HG02852 (cell line): Measurements from ENCODE around the gene GPC4.
"Not testable (repeated sequence)": the region's sequence is repeated elsewhere in the genome, so short reads cannot be mapped to it uniquely, and the experiment has no call there.

ENCODE experiments used
- ATAC-seq: cut with Tn5 transposase; IDR thresholded peaks from one replicate; pipeline ENCODE4 v1.9.1; 2021; ENCODE audit warnings: mild to moderate bottlenecking, moderate library complexity; ENCODE audit not compliant: unreplicated experiment

GPC4 gene

DNA sequence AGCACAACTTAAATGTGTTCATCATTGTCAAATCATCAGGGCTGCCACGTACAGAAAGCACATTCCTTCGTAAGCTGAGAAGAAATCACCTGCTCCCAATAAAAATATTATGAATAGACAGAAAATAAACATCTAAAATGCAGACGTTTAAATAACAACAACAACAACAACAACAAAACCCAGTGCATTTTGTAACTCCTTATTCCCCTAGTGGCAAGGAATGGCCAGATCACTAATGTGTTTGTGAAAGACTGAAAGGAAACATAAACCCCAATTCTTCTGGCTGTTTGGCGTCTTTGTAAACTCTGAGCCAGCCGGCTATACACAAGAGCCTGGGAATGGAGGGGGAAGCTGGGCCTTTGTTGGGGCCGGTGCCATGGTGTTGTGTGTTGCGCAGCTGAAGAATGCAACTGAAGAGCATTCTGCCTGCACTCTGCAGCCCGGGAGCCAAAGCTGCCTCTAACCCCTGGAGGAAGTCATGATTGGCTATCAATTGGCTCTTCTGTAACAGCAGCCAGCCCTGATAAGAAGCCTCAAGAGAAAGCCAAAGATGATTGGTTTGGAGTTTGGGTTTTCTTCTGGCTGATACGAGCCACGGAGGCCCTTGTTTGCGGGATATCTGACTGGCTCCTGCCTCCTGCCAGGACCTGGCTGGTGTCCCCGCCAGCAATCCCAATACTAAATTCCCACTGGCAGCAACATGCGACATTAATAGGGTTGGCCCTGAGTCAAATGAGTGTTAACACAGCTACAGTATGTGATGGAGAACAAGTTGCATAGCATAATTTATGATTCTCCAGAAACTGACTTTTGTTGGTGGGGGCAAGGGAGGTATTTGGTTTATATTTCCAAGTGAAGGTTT lies 107.4 kb downstream of the GPC4 start:
- ATAC-seq: no peak

DNA sequence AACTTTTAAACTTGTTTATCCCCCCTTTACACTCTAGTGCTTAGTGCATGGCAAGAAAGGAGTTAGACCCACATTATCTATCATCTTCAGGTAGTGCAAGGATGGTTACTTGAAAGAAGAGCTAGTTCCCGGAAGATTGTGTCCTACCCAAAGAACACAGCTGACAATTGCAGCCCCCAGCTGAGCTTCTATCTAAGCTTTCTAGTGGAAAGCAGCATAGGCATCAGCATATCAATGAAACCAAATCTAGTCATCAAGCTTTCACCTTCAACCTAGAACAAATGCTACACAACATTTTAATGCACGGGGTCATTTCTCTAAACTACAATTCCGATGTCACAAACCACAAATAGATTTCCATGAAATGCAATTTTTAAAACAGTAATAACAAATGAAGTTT lies 108.2 kb downstream of the GPC4 start:
- ATAC-seq: no peak

DNA sequence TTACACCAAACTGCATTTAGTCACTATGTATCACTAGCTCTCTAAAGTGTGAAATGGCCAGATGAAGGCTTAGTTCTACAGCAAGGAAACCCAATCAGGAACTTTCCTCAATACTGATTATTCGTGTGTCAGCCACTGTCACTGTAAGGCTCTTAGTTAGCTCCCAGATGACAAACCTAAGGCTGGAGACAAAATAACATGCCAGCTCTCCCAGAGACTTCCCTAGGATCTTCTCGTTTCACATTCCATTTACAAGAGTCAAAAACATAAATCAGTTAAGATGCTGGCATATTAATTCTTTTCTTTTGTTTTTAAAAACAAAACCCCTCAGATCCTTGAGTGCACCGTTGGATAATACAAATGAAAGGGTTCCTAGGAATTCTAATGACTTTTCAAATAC lies 109.0 kb downstream of the GPC4 start:
- no peak for ATAC-seq

DNA sequence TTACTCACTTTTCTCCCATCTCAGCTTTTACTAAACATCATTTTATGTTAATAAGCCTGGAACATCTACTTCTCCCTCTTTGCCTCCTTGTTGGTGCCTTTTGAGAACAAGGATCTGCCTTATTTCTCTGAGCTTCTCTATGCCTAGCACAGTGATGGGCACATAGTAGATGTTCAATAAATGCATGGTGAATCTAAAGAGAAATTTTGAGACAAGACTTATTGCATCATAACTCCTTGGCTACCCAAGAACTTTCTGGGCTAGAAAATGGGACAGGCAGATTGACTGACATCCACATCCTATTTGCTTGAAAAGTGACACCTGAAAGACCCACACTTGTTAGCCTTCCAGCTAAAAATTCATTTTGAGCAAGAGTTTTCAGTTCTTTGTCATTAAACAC lies 109.9 kb downstream of the GPC4 start:
- ATAC-seq: no peak

DNA sequence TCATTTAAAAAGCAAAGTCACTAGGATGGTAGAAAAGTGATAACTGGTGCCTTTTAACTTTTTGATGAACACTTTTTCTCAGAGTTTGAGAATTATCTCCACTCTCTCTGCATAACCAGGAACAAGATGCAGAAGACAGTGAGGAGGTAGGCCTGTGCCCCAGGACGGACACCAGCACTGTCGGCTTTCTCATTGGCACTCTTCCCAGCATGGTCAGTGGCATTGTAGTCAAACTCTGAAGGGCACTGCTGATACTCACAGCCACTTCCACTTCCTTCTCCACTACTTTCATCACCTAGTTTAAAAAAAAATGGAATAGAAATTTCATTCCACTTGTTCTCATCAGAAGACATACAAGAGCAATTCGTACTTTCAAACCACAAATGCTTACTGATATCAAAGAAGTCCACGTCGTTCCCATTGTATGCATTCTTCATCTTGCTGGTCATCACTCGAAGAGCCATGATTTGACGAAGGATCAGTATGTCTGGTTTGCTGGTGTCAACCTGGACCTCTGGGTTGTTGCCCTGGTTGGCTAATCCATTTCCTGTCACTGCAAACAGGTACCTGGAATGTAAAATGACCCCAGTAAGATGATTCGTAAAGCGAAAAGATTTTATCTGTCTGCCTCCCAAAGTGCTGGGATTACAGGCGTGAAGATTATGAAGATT lies 112.4 kb downstream of the GPC4 start:
- ATAC-seq: no peak

DNA sequence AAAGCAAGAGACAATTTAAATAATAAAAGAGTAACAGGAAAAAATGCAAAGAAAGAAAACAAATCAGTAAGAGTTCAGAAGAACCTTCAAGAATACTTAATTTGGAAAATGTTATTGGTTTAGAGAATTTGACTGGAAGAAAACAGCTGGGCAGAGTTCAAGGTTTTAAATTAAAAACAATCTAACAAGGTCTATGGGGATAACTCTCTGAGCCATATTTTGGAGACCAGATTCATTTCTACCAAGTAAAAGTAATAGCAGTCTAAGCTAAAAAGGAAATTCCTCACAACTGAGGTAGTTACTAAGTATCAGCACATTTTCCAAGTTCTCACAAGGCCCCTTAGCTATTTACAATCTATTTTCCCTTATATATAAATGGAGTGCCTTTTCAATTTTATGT lies 114.7 kb downstream of the GPC4 start:
- no peak for ATAC-seq

DNA sequence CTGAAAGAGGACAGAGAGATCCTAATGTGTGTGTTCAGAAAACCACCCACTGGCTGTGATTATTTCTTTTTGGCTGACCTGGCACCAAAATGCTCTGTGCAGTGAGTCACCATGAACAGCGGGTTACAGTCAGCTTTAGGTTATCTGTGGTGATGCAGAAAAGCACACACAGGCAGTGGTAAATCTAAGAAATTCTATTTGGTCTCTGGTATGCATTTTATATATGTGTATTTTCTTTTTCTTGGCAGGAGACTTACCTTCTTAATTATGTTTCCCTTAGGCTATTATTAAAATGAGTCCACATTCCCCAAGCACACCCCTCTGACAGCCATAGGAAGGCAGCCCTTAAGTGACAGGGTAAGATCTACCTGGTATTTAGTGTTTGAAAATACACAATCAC lies 118.0 kb downstream of the GPC4 start:
- no peak for ATAC-seq

DNA sequence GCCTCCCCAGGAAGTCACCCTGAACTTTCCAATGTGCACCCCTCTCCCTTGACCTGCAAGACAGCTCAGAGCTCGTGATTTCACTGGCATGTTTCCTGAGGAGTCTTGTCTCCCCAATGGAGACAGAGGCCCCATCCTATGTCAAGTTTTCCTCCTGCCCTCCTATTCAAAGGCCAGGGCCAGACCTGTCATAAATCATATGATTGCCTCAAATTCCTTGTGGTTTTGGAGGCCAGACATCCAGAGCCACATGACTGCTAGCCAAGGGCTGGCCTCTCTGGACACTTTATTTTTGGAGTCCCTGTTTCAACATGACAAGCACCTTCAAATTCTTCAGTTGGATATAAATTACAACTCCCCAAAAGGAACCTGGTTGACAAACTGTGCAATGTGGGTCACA lies 121.2 kb downstream of the GPC4 start:
- ATAC-seq: no peak

DNA sequence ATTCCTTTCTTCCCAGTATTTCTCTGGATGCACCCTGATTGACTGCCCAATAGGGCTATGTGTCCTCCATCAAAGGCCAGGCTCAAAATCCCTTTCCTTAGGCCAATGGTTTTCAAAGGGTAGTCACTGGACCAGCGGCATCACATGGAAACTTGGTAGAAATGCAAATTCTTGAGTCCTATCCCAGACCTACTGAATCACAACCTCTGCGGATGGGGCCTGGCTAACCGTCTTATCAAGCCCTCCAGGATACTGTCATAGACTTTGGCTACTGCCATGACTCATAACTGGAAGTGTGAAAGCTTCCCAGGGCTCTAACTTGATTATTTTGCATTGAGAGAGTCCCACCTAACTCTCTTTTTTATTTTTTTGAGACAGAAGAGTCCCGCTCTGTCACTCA lies 125.2 kb downstream of the GPC4 start:
- no peak for ATAC-seq

DNA sequence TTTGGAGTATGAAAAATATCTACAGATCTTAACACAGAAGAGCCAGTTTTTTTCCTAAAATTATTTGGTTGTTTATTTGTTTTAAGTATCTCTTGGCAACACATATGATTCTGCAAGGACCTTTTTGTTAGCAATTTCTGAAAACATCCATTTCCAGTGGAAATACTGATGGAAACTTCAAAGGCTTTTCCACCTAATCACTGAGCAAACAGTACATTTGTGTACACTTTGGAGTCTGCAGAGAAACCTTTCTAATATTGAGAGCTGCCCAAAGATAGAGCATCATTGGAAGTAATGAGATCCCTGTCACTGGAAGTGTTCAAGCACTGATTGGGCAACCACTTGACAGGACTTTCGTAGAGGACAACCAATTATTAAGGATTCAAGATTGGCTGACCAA lies 127.4 kb downstream of the GPC4 start:
- ATAC-seq: no peak

DNA sequence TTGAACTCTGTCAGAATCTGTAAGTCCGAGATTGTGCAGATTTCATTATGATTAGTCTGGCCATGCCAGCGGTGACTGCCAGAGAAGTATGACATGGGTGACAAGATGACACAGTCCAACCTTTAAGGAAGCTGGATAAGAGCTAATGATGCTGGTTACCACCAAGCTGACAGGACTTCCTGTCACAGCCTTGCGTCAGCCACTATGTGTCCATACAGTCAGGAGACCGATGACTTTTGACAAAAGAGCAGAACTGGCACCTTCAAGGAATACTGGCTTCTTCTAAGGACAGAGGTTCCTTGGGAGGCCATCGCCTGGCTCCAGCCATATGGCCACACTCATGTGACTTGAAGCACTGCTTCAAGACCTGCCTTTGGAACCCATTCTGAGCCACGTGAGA lies 129.9 kb downstream of the GPC4 start:
- ATAC-seq: no peak

DNA sequence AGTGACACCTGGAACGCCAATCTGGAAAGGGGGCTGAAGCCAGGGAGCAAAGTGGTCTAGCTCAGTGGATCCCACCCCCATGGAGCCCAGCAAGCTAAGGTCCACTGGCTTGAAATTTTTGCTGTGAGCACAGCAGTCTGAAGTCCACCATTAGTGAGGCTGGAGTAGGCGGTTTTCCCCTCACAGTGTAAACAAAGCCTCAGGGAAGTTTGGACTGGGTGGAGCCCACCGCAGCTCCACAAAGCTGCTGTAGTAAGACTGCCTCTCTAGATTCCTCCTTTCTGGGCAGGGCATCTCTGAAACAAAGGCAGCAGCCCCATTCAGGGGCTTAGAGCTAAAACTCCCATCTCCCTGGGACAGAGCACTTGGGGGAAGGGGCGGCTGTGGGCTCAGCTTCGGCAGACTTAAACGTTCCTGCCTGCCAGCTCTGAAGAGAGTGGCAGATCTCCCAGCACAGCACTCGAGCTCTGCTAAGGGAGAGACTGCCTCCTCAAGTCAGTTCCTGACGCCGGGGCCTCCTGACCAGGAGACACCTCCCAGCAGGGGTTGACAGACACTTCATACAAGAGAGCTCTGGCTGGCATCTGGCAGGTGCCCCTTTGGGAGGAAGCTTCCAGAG lies 136.1 kb downstream of the GPC4 start:
- ATAC-seq: not testable (repeated sequence)

DNA sequence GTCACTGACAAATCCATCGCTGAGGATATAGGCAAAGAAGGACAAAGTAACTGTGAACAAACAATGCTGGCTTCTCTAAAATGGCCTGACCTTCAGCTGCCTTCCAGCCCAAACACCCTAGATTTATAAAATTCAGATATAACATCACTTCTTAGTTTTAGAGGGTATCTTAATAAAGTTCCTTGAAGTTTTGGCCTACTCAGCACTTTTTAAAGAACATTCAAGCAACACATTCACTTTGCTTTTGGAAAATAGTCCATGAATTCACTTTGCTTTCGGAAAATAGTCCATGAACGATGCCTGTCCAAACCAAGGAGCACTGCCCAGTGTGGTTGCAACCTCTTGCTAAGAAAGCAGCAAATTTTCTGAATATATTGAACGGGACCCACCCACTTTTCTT lies 142.1 kb downstream of the GPC4 start:
- ATAC-seq: no peak

DNA sequence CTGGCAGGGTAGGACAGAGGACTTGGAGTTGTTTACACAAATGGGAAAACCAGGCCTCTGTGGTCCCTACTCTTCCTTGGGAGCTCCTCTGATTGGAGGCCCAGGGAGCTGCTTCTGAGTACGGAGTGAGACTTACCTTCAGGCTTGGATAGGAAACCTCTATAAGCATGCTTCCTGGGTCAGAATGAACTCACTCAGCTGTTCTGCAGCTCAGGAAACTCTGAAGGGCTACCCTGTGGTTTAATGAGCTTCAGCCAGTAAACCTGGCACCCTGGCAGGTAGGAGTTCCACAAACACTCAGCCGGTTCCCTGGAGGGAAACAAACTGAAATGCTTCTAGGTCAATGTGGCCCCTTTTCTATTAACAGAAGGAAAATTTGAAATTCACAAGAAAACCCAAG lies 146.1 kb downstream of the GPC4 start:
- no peak for ATAC-seq

DNA sequence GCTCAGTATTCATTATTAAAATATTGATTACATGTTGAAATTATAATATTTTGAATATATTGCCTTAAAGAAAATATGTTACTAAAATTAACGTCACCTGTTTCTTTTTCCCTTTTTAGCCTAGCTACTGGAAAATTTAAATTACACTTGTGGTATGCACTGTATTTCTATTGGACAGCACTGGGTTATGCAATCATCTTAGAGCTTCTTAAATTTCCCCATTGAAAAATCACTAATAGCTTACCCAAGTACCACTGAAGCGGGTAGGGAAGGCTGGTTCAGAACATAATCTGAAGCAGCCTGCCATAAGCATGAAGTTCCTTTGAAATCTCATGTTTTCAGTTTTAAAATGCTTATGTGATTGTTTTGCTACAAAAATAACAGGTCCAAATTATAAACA lies 147.7 kb downstream of the GPC4 start:
- ATAC-seq: no peak

DNA sequence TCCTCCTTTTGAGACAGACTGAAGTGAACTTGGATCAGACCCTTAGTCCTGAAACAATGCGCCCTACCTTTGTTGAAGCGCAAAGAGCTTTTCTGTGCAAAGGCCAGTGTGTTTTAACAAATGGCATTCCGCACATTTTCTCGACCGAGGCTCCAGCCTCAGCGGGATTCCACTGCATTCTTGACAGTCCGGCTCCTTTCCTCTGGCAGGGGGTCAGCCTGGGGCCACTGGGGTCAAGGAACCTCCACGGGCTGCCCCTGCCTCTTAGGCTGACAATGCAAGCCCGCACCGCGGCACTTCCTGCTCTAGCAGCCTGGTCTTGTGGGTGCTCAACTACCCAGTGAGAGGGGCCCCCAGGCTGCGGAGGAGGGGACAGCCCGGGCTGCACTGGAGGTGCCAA lies 150.0 kb downstream of the GPC4 start:
- ATAC-seq: no peak

DNA sequence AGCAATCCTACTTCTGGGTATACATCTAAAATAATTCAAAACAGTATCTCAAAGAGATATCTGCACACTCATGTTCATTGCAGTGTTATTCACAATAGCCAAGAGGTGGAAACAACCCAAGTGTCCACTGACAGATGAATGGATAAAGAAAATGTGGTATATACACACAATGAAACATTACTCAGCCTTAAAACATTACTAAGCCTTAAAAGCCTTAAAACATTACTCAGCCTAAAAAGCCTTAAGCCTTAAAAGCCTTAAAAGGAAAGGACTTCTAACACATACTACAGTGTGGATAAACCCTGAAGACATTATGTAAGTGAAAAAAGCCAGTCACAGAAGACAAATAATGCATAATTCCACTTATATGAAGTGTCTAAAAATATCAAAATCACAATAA lies 156.8 kb downstream of the GPC4 start:
- ATAC-seq: no peak

DNA sequence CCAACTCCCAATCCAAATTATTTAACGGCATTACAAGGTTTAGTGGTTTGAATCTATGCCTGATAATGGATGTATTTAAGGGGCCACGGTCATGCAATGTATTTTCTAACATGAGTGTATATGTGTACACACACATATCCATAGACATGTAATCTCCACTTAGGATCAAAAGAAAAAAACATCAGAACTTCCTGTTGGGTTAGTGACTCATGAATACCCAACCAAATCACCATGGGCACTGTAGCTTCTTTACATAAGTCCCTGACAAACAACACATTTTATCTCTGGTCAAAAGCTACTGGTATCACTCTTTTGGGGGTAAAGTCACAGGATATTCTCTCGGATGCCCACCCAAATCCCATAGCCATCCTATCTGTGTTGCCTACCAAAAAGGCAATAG lies 160.6 kb downstream of the GPC4 start:
- no peak for ATAC-seq

DNA sequence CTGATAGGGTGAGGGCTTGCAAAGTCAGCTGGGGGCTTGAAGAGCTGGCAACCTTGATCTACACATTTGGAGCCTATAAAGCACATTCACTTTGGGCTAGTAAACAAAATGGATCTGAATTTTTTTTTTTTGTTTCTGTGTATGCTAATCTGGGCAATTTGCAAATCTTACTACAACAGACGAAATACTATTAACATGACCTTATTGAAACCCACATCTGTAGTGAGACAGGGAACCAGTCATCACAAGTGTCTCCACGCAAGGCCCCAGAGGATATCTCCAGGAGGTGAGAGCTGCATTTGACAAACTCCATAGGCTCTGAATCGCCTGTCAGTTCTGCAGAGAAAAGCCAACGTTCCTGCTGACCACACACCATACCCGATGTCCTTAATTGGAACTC lies 164.1 kb downstream of the GPC4 start:
- no peak for ATAC-seq

DNA sequence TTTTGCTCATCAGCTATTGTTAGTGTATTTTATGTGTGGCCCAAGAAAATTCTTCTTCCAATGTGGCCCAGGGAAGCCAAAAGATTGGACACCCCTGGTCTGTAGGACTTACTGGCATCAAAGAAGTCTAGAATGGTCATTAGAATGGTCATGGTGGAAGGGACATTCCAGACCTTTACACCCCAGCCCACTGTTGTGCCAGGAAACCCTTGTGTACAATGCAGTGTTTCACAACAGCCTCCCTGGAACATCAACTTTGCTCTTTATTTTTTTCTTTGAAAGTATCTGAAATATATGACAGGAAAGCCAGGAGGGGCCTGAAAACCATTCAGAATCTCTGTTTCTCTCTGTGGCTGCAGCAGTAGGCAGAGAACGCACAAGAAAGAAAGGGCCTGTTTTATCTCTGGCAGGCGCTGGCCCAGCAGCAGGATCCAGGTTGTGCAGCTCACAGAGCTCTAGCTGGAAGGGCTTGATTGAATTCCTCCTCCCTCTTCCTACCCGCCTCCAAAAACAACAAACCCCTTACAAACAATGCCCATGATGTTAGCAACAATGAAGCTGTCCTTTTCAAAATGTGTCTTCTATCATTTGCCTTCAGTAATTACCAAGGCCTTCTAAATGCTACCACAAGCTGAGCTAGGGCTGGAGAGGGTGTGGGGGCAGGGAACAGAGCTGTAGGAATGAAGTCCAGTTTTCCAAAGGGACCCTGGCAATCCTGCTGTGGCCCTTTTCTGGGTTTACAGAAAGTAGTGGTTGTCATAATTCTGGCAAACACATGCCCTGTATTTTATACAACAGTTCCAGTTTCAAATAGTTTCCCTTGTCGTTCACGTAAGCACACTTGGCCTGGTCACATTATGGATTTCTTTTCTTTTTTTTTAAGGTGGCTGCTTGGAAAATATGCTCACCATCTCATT lies 164.8 kb downstream of the GPC4 start:
- no peak for ATAC-seq
